Activated CD4-positive, alpha-beta T cell treated with anti-CD3 and anti-CD28 coated beads, Interleukin-2, Interleukin-6, amounts not matched to agents 100 ng/mL and 50 ng/mL, durations not matched to agents 16 hours and 8 hours (primary cell): Measurements from ENCODE around the gene SAE1.
"Not testable (repeated sequence)": the region's sequence is repeated elsewhere in the genome, so short reads cannot be mapped to it uniquely, and the experiment has no call there.

ENCODE experiments used
- DNase-seq: peaks from one replicate; pipeline ENCODE4 v3.0.0-alpha.2; 2020

Gene SAE1

DNA sequence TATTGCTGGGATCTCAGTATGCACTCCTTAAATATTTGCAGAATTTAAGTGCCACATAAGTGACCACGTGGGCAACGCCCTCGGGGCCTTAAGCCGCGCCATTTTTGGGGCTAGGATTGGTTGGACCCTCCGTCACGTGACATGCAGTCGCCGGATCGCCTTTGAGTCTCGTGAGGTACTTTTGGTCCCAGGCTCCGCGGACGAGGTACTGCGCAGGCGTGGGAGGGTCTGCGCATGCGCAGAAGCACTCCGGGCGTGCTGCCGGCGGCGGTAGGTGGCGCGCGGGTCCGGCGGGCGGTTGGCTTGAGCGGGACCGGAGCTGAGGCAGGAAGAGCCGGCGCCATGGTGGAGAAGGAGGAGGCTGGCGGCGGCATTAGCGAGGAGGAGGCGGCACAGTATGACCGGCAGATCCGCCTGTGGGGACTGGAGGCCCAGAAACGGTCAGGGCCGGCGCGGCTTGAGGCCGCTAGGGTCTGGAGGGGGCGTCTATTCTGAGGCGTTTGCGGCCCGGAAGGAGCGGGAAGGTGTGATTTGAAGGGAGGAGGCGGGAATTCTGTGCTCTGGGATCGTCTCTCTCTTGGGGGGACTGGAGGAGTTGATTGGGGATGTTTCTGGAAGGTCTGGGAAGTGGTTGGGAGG lies at the start of gene SAE1:
TSS of gene SAE1 (plus strand) at position 247 of the 639 bp plus-strand sequence. CDS start at position 343, 96 bp downstream.
- DNase-seq, result peak; percentile 98

DNA sequence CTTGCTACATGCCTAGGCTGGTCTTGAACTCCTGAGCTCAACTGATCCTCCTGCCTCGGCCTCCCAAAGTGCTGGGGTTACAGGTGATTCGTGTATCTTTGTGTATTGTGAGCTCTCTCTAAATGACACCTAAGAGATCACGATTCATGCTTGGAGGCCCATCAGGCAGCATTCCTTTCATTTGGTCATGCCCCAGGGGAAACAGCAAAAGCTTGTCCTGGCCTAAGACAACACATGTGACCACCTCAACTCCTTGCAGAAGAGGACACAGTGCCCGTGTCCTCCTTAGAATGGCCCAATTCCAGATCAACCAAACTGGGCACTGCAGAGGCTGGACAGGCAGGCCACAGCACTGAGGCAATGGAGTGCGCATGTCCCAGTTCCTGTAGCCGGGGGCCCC lies 49.5 kb upstream of the SAE1 start:
- no peak for DNase-seq

- no peak for DNase-seq
These were observed 48.1 kb upstream of the SAE1 start for GRCh38 chr19:47082493-47082892.

- DNase-seq, result no peak
These were observed 45.7 kb upstream of the SAE1 start for GRCh38 chr19:47084879-47085439.

GRCh38 chr19:47086280-47086679 lies 44.4 kb upstream of the SAE1 start:
- DNase-seq, result no peak

GRCh38 chr19:47089767-47090350 lies 40.8 kb upstream of the SAE1 start:
- DNase-seq, result no peak

DNA sequence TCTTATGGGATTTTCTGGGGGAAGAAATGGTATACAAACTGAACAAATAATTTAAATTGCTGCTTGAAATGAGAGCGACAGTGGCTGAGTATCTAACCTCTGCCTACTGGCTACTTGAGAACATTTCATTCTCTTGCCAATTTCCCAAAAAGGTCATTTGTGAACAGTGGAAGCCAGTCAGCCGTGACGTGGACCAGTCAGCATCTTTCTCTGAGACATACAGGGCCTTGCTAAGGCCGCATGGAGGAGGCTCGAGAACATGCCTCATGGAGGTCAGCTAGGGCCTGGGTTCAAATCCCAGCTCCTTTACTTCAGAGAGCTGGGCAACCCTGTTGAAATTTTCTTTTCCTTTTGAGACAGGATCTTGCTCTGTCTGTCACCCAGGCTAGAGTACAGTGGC lies 37.4 kb upstream of the SAE1 start:
- peak; percentile 64 for DNase-seq

- DNase-seq, result peak; percentile 79
These were observed 36.8 kb upstream of the SAE1 start for GRCh38 chr19:47093841-47094240.

DNA sequence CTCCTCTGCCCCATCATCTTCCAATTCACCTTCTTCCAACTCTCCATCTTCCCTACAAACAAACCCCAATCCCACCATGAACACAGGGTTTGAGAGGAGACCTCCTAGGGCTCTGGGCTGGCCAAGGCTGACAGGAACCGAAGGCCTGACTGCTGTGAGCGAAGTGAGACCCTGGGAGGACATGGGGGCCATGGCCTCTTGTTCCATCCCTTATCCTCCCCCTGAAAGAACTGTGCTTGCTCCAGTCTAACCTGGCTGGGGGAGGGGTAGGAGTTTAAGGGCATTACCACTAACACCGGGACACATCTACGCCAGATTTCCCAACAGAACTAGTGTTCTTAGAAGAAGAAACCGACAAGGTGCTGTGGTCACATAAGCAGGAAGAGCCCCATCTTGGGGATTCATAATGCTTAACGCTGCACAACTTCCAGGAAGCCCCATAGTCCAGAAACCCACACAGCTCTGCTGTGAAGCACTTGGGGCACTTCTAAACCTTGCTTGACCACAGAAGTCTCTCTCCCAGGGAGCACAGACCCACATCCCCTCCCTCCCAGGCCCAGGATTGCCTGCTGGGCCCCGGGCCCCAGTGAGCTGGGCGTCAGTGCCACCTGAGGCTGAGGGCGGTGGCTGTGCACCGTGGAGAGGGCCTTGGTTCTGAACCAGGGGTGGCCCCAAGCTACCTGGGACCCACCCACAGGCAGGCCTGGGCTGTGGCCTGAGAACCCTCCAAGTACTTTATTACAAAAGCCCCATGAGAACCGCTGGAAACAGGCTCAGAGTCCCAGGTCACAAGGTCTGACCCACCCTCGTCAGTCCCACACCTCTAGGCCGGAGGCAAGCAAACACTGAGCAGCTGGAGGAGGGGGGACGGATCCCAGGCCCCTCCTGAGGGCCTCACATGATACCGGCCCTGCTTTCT lies 35.8 kb upstream of the SAE1 start:
- peak; percentile 90 for DNase-seq

- peak; percentile 39 for DNase-seq
These were observed 35.0 kb upstream of the SAE1 start for GRCh38 chr19:47095476-47096099.

DNA sequence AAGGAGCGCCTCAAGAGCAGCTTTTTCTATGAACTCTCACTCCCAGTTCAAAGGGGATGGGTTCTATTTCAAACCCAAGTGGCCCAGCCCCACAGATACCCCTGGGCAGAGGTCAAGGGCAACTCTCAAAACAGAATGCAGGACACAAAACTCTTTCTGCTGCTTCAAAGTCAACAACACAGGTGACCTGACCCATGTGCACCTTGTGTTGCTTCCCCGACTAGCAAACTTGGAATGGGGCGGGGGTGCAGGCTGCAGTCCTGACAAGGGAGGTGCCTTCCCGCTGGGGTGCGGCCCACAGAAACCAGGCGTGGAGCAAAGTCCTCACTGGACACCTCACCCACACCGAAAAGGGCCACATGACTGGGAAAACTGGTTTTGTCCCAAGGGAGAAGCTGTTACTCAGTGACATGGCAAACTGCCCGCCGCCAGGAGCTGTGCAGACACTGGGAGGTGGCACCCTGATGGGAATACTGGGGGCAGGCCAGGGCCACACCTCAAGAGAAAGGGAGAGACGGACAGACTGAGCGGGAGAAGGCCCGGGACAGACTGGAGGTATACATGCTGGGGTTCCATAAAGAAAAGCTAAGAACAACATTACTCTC lies 34.4 kb upstream of the SAE1 start:
- DNase-seq, result no peak

DNA sequence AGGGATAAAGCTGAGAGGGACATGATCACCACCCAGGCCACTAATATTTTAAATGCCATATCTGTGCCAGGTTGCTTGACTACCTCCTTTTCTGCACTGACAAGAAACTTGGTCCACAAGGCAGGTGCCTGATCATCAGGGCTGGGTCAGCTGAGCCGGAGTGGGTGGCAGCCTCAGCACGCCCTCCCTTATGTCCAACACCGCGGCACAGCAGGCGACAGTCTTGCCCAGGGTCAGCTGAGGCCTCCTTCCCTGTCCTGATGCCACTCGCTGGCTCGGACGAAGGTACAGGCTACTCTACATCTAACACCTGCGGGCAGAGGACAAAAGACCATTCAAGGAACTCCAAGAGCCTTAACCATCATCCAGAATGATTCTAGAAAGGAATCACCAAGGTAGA lies 33.9 kb upstream of the SAE1 start:
- no peak for DNase-seq

DNA sequence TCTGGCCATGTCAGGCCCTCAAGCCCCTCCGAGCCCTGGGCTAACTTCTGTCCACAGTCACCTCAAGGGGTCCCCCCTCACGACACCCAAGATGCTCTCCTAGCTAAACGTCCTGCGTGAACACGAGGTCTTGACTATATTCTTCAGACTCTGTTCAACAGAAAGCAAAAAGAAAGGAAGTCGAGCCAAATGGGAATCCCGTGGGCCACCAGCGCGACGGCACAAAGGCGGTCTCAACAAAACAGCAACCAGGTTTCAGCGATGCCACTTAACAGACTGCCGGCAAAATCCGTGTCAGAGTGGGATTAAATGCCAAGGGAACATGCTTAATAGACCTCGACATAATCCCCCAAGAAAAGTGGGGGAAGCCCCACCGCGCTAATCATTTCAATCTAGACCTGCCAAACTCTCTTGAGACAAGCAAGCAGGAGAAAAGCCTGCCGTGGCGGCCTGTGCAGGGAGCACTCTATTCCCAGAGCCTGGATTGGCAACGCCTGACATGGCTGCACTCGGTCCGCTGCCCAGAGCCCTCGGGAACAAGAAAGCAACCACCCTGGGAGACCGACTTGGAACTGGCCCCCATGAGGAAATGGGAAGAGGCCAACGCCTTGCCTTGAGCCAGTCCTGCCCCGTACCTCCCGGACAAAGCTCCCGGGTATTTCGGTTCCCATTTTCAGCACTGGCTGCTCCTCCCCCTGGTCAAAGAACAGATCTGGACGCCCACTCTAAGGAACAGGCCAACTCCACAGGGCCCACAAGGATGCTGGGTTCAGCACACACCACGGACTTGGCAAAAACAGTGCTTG lies 33.0 kb upstream of the SAE1 start:
- no peak for DNase-seq

DNA sequence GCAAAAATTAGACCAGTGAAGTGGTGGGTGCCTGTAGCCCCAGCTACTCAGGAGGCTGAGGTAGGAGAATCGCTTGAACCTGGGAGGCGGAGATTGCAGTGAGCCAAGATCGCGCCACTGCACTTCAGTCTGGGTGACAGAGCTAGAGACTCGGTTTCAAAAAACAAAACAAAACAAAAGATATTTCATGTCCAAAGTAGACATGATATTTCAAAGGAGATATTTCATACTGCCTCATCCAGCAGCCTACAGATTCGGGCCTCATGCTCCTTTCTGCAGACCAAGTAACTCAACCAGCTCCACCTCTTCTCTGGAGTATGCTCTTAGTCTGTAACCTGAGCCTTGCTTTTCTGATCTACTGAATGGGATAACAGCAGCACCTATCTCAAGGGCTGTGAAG lies 32.0 kb upstream of the SAE1 start:
- no peak for DNase-seq

- no peak for DNase-seq
These were observed 31.0 kb upstream of the SAE1 start for GRCh38 chr19:47099576-47100050.

DNA sequence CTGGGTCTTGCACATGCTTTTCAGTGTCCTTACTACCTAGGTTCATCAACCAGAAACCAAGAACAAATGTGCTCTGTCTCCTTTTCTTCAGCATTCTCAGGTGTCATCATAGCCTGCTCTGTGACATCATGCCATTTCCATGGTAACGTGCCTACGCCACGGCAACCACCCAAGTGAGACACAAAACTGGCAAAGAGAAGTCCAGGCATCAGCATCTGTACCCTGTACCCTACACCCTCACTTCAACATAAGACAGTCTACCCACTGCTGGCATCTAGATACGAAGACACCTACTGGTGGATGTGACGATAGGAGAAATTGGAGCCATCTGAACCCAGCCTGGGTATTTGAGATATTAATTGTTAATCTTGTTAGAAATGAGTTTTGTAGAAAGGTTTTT lies 30.3 kb upstream of the SAE1 start:
- DNase-seq, result peak; percentile 34

- not testable (repeated sequence) for DNase-seq
These were observed 29.5 kb upstream of the SAE1 start for GRCh38 chr19:47101116-47101515.

DNA sequence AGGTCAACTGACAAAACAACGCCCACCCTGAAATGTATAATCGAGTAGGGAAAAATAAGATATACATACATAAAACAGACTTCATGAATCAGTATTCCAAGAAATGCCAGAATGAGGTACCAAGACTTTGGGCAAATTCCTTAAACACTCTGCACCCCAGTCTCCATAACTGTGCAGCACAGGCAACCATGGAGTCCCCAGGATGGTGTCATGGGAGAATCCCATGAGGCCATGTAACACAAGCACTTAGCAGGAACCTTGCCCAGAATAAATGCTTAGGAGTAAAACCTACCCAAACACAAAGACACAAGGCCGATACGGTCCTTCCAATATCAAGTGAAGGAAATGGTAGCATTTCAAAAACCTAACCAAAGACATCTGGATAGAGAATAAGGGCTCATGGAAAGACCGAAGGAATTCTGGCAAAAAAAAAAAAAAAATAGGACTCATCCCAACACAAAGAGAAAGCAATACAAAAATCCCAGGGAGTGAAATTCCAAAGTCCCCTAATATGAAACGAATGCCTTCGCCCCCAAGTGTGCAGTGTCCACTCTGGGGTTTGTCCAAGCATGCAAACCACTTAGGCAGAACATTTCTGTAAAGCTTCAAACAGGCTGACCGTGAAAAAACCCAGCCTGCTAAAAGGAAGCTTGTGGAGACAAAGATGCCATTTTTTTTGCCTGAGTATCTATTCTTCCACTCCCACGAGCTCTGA lies 28.1 kb upstream of the SAE1 start:
- no peak for DNase-seq

DNA sequence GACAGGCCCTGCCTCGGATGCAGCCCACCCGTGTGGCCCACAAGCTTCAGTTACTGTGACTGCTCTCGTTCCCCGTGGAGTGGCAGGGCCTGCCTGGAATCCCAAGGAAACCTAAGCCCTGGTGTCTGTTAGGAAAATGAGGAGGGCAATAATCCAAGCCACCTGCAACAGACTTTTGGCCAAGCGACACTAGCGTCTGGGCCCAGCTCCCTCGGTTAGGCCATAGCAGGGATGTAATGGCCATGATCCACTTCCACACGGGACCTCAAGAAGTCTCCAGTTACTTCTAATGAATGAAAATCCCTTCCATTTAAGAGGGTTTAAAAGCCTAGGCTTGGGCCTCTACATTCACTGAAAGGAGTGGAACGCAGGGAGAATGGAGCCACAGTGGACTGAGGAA lies 26.0 kb upstream of the SAE1 start:
- no peak for DNase-seq

GRCh38 chr19:47105874-47106273 lies 24.8 kb upstream of the SAE1 start:
- DNase-seq, result no peak

- DNase-seq, result peak; percentile 11
These were observed 23.8 kb upstream of the SAE1 start for GRCh38 chr19:47106821-47107201.
